Measurements from ENCODE around the gene SHISA4. TPM values are rescaled to one million over a fixed set of nuclear protein-coding genes. Genes with fewer than 3 reads are reported as not detected.
A peak's percentile ranks its signal among the peaks of the same experiment; 100 is the strongest.

Gene SHISA4
- total RNA-seq, 1 experiment from 2014 or later, result 3.0 TPM

DNA sequence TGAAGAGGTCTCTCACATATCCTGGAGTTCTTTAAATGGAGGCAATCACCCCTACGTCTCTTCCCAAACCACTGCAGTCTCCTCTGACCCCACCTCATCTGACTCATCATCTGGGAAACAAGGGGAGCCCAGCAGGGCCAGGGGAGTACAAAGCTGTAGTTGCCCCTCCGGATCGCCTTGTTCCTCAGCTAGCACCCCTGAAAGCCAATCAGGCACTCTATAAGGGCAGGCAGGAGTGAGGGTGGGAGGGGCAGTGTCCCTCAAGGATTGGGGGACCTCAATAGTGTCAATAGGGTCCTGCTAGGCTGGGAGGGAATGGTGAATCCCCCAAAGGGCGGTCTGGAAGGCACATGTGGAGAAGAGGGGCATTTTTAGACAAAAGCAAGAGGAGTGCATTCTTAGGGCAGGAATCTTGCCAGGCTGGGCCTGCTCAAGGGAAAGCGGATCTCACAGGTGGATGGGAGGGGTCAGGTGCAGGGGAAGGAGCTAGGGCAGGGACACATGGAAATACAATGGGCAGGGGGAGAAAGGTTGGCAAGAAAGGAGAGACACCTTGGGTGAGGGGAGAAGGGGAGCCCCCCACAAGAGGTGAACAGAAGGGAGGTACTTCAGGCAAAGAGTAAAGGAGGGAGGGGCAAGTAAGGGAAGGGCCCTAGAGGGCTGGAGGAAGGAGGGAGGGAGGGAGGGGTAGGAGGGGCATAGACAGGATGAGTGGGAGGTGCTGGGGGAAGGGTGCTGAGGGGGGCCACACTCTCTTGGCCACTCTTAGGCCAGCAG lies 5.8 kb downstream of the SHISA4 start:
- Mint-ChIP-seq H3K9me3 (ENCODE audit: unreplicated experiment) (no peaks in the 10 kb centered on the region), H3K27me3 (ENCODE audit: insufficient read depth, unreplicated experiment) (no peaks in the 10 kb centered on the region), H3K36me3 (ENCODE audit: insufficient read depth, unreplicated experiment) (no peaks in the 10 kb centered on the region), H3K27ac (ENCODE audit: unreplicated experiment) (no peak overlapping the region), H3K4me3 (ENCODE audit: unreplicated experiment) (no peak overlapping the region), H3K4me1 (ENCODE audit: low read depth, unreplicated experiment) (no peaks in the 10 kb centered on the region)
- H3K27me3 ChIP-seq (replicated peaks; ENCODE audit: control insufficient read depth, insufficient read depth, low read length), result no peaks in the 10 kb centered on the region
- intact Hi-C loops (cut with micrococcal nuclease; ENCODE audit: unreplicated experiment), result no loop called here
- BruUV-seq (replicated peaks), result no TSS peak
- H3K4me1 ChIP-seq, result no peaks in the 10 kb centered on the region
- H3K9me3 ChIP-seq, result no peaks in the 10 kb centered on the region
- TF ChIP-seq, protein P1, sequence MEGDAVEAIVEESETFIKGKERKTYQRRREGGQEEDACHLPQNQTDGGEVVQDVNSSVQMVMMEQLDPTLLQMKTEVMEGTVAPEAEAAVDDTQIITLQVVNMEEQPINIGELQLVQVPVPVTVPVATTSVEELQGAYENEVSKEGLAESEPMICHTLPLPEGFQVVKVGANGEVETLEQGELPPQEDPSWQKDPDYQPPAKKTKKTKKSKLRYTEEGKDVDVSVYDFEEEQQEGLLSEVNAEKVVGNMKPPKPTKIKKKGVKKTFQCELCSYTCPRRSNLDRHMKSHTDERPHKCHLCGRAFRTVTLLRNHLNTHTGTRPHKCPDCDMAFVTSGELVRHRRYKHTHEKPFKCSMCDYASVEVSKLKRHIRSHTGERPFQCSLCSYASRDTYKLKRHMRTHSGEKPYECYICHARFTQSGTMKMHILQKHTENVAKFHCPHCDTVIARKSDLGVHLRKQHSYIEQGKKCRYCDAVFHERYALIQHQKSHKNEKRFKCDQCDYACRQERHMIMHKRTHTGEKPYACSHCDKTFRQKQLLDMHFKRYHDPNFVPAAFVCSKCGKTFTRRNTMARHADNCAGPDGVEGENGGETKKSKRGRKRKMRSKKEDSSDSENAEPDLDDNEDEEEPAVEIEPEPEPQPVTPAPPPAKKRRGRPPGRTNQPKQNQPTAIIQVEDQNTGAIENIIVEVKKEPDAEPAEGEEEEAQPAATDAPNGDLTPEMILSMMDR (IDR thresholded peaks at IDR 0.05; ENCODE audit: insufficient read depth in 1 of 2, low read depth in 1 of 2, low read length in 1 of 2, severe bottlenecking in 1 of 2, unreplicated experiment in 1 of 2), result no peak
- no peak overlapping the region for H3K4me3 ChIP-seq (ENCODE audit: low read depth, low read length)
- DNase-seq, result no peak
- ChIA-PET CTCF (interaction anchor here (0.7 to 2.4 kb wide), 6 partner anchors 12 to 994 kb away, joined by 3 to 41 read pairs (median 6); partner anchors contain the start of gene RNPEP), POLR2A (no interaction called here)
- no peaks in the 10 kb centered on the region for H3K36me3 ChIP-seq (ENCODE audit: control insufficient read depth, insufficient read depth, low read length)

DNA sequence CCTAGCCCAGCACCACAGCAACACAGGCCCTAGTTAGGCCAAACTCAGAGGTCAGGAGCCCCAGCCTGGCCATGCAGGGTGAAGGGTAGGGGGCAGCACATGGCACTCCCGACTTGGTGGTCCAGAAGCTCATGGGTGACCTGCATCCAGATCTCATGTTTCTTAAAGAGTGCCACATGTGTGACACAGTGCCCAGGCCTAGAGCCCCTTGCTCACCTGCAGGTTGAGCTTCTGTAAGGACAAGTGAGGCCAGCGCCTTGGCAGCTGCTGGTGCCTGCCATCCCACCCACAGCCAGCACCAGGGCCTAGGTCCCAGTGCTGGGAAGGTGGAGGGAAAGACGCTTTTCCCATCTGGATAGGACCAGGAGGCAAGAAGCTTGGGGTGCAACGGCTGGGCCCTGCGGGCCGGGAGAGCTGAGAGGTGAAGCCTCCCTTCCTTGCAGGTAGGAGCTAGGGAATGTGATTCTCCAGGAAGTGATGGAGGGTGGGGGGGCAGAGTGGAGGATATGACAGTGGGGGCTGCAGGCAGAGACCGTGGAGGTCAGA lies 6.5 kb downstream of the SHISA4 start:
- Mint-ChIP-seq H3K27ac (ENCODE audit: unreplicated experiment) (no peak overlapping the region), H3K4me3 (ENCODE audit: unreplicated experiment) (no peak overlapping the region), H3K27me3 (ENCODE audit: insufficient read depth, unreplicated experiment) (peaks cover 2% of the 10 kb centered on the region), H3K36me3 (ENCODE audit: insufficient read depth, unreplicated experiment) (no peaks in the 10 kb centered on the region), H3K4me1 (ENCODE audit: low read depth, unreplicated experiment) (no peaks in the 10 kb centered on the region), H3K9me3 (ENCODE audit: unreplicated experiment) (peaks cover 6% of the 10 kb centered on the region)
- no peaks in the 10 kb centered on the region for H3K9me3 ChIP-seq
- ChIA-PET CTCF (interaction anchor here (0.6 to 2.4 kb wide), 14 partner anchors 9 to 993 kb away, joined by 3 to 41 read pairs (median 6); partner anchors contain the start of genes ELF3, LMOD1 and RNPEP), POLR2A (no interaction called here)
- intact Hi-C loops (cut with micrococcal nuclease; ENCODE audit: unreplicated experiment), result no loop called here
- TF ChIP-seq, protein P1 (IDR thresholded peaks at IDR 0.05; ENCODE audit: insufficient read depth in 1 of 2, low read depth in 1 of 2, low read length in 1 of 2, severe bottlenecking in 1 of 2, unreplicated experiment in 1 of 2), result no peak
- H3K4me1 ChIP-seq, result no peaks in the 10 kb centered on the region
- DNase-seq, result no peak
- H3K4me3 ChIP-seq (ENCODE audit: low read depth, low read length), result no peak overlapping the region
- H3K27me3 ChIP-seq (replicated peaks; ENCODE audit: control insufficient read depth, insufficient read depth, low read length), result no peaks in the 10 kb centered on the region
- no TSS peak for BruUV-seq (replicated peaks)
- no peaks in the 10 kb centered on the region for H3K36me3 ChIP-seq (ENCODE audit: control insufficient read depth, insufficient read depth, low read length)

DNA sequence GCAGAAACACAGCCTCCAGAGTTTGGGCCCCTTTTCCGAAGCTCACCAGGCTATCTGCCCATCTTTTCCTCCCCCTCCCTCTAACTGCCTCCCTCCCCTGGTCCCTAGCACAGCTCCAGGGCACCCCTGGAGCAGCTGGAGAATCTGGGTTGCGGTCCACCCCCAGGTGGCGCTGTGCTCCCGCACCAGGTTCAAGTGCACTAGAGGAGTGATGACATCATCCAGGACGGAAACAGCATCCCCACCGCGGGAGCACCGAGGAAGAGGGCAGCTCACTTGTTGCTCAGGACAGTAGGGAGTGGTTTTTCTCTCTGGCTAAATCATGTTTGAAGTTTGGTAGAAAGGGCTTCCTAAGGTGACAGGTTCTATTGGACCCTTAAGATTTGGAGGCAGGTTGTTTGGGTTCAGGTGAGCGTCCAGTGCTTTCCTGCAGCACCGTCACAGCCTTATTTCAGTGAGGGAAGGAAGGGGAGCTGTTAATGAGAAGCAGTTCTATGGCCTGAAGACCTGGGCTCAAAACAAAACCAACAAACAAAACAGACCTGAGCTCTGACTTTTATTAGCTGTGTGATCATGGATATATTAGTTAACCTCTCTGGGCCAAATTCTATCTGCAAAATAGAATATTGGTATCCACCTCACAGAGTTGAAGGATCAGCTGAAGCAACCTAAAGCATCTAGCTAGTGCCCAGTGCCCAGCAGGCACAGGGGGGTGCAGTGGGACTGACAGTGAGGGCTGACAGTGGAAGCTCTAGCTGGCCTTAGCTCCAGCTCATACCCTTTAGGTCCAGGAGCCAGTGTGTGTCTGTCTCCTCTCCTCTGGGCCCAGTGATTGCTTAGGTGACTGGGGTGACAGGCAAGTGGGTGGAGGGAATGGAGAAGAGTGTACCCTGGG lies 7.5 kb downstream of the SHISA4 start:
- Histone ChIP-seq H3K4me3 (ENCODE audit: low read depth, low read length) (no peak overlapping the region), H3K9me3 (no peaks in the 10 kb centered on the region), H3K4me1 (no peaks in the 10 kb centered on the region), H3K27me3 (replicated peaks; ENCODE audit: control insufficient read depth, insufficient read depth, low read length) (no peaks in the 10 kb centered on the region; the same call in 1 of the 2 replicates), H3K36me3 (ENCODE audit: control insufficient read depth, insufficient read depth, low read length) (no peaks in the 10 kb centered on the region)
- ChIA-PET POLR2A (interaction anchor here (1.0 kb wide), 1 partner anchor 114 kb away, joined by 3 read pairs; the partner anchor contains the start of gene ELF3), CTCF (interaction anchor here (0.5 to 2.4 kb wide), 18 partner anchors 10 to 727 kb away, joined by 3 to 41 read pairs (median 6); partner anchors contain the start of genes ELF3, LMOD1 and RNPEP)
- Mint-ChIP-seq H3K9me3 (ENCODE audit: unreplicated experiment) (peaks cover 11% of the 10 kb centered on the region), H3K4me3 (ENCODE audit: unreplicated experiment) (peak overlapping the region; percentile 53), H3K4me1 (ENCODE audit: low read depth, unreplicated experiment) (no peaks in the 10 kb centered on the region), H3K36me3 (ENCODE audit: insufficient read depth, unreplicated experiment) (no peaks in the 10 kb centered on the region), H3K27ac (ENCODE audit: unreplicated experiment) (no peak overlapping the region), H3K27me3 (ENCODE audit: insufficient read depth, unreplicated experiment) (peaks cover 5% of the 10 kb centered on the region)
- no TSS peak for BruUV-seq (replicated peaks)
- peak; percentile 85 to 91 for DNase-seq
- TF ChIP-seq, protein P1 (IDR thresholded peaks at IDR 0.05; ENCODE audit: insufficient read depth in 1 of 2, low read depth in 1 of 2, low read length in 1 of 2, severe bottlenecking in 1 of 2, unreplicated experiment in 1 of 2), result peak; percentile 95 to 96
- intact Hi-C loops (cut with micrococcal nuclease; ENCODE audit: unreplicated experiment), result loop anchor here (1.0 to 2.0 kb wide), 2 partner anchors 76 to 223 kb away; no protein-coding TSS in a partner anchor

All from Caco-2 (cell line).